GM23338 (cell line): ENCODE measurements around the gene PCDHA9. TPM values are rescaled to one million over a fixed set of nuclear protein-coding genes. Genes with fewer than 3 reads are reported as not detected.

ENCODE experiments used
- ATAC-seq: fragments of 200-7000 bp; cut with Tn5 transposase; 3 replicates; pipeline ENCODE4 v1.9.1; 2020
- DNase-seq: peaks from one replicate; pipeline ENCODE4 v3.0.0-alpha.2; 2015; ENCODE audit warnings: low spot score
- H2AFZ ChIP-seq: fragments of 200-600 bp; sonication (generic); 2 replicates; pipeline ENCODE4 v1.8.0; 2016; ENCODE audit warnings: antibody characterized with exemption, mild to moderate bottlenecking, moderate library complexity
- H3F3A ChIP-seq: fragments of 200-600 bp; sonication (generic); replicated peaks from 2 replicates; pipeline ENCODE4 v1.8.0; 2017; ENCODE audit warnings: antibody characterized with exemption, mixed run types, low read depth
- H3K27ac ChIP-seq: fragments of 200-600 bp; sonication (generic); 2 replicates; pipeline ENCODE4 v1.6.1; 2016; ENCODE audit warnings: low read depth
- H3K27me3 ChIP-seq: fragments of 200-600 bp; sonication (generic); 2 replicates; pipeline ENCODE4 v1.8.0; 2016; ENCODE audit warnings: mild to moderate bottlenecking, mixed run types, moderate library complexity; ENCODE audit not compliant: insufficient read depth
- H3K36me3 ChIP-seq: fragments of 200-600 bp; sonication (generic); 2 replicates; pipeline ENCODE4 v1.8.0; 2016; ENCODE audit warnings: mild to moderate bottlenecking; ENCODE audit not compliant: insufficient read depth
- H3K4me1 ChIP-seq: fragments of 200-600 bp; sonication (generic); 2 replicates; pipeline ENCODE4 v1.8.0; 2016; ENCODE audit warnings: mild to moderate bottlenecking, moderate library complexity; ENCODE audit not compliant: insufficient read depth
- H3K4me2 ChIP-seq: fragments of 200-600 bp; sonication (generic); 2 replicates; pipeline ENCODE4 v1.7.1; 2017; ENCODE audit warnings: mixed run types
- H3K4me3 ChIP-seq: fragments of 200-600 bp; sonication (generic); 2 replicates; pipeline ENCODE4 v1.6.1; 2016; ENCODE audit warnings: mixed run types
- H3K79me2 ChIP-seq: fragments of 200-600 bp; sonication (generic); replicated peaks from 2 replicates; pipeline ENCODE4 v1.8.0; 2017; ENCODE audit warnings: mild to moderate bottlenecking; ENCODE audit not compliant: insufficient read depth
- H3K9me2 ChIP-seq: fragments of 200-600 bp; sonication (generic); 2 replicates; pipeline ENCODE4 v1.8.0; 2017; ENCODE audit not compliant: insufficient read depth
- H4K20me1 ChIP-seq: fragments of 200-600 bp; sonication (generic); replicated peaks from 2 replicates; pipeline ENCODE4 v1.8.0; 2017; ENCODE audit warnings: mild to moderate bottlenecking; ENCODE audit not compliant: insufficient read depth
- H3K27ac Mint-ChIP-seq: 2 replicates; pipeline ENCODE4 v1.8.0; 2020; ENCODE audit warnings: inconsistent platforms, mild to moderate bottlenecking, moderate library complexity, mixed read lengths
- H3K27me3 Mint-ChIP-seq: 3 replicates; pipeline ENCODE4 v1.8.0; 2022; ENCODE audit warnings: low read depth, mild to moderate bottlenecking, moderate library complexity, mixed read lengths, inconsistent platforms; ENCODE audit not compliant: insufficient read depth, poor library complexity
- H3K36me3 Mint-ChIP-seq: 3 replicates; pipeline ENCODE4 v1.8.0; 2021; ENCODE audit warnings: low read depth, mild to moderate bottlenecking, inconsistent platforms, moderate library complexity, mixed read lengths
- H3K4me1 Mint-ChIP-seq: 3 replicates; pipeline ENCODE4 v1.8.0; 2020; ENCODE audit warnings: mild to moderate bottlenecking, inconsistent platforms, mixed read lengths
- H3K4me3 Mint-ChIP-seq: 3 replicates; pipeline ENCODE4 v1.8.0; 2021; ENCODE audit warnings: moderate library complexity, mild to moderate bottlenecking, inconsistent platforms, mixed read lengths
- H3K9me3 Mint-ChIP-seq: 3 replicates; pipeline ENCODE4 v1.8.0; 2020; ENCODE audit warnings: moderate library complexity, mild to moderate bottlenecking, inconsistent platforms, mixed read lengths
- CREB1 ChIP-seq: fragments of 250-450 bp; sonication (Bioruptor Pico); IDR thresholded peaks from 2 replicates; pipeline ENCODE4 v1.5.0; 2020; ENCODE audit warnings: low read depth, mild to moderate bottlenecking, moderate library complexity
- CTCF ChIP-seq, 2 experiments: fragments of 200-600 bp in 1 of 2; sonication (generic) in 1 of 2; conservative IDR thresholded peaks; 2 replicates each; pipeline versions ENCODE4 v1.5.1 to v1.6.1; 2016 to 2017; ENCODE audit warnings: antibody characterized with exemption in 2 of 2, low read depth in 2 of 2, mild to moderate bottlenecking in 2 of 2, moderate library complexity in 1 of 2
- ETS1 ChIP-seq: IDR thresholded peaks from 2 replicates; pipeline ENCODE4 v1.6.1; 2016; ENCODE audit warnings: antibody characterized with exemption
- EZH2 ChIP-seq: fragments of 200-600 bp; sonication (generic); IDR thresholded peaks from one replicate; pipeline ENCODE4 v1.8.0; 2017; ENCODE audit warnings: antibody characterized with exemption, mild to moderate bottlenecking, low read depth; ENCODE audit not compliant: unreplicated experiment
- EZH2phosphoT487 ChIP-seq: fragments of 200-600 bp; sonication (generic); IDR thresholded peaks from one replicate; pipeline ENCODE4 v1.8.1; 2018; ENCODE audit warnings: antibody characterized with exemption; ENCODE audit not compliant: unreplicated experiment
- JUNB ChIP-seq: IDR thresholded peaks from one replicate; pipeline ENCODE4 v1.6.1; 2016; ENCODE audit warnings: antibody characterized with exemption; ENCODE audit not compliant: unreplicated experiment
- NANOG ChIP-seq: IDR thresholded peaks from 2 replicates; pipeline ENCODE4 v1.6.1; 2016; ENCODE audit warnings: antibody characterized with exemption, borderline replicate concordance
- POLR2AphosphoS5 ChIP-seq: IDR thresholded peaks from 2 replicates; pipeline ENCODE4 v1.6.1; 2016; ENCODE audit warnings: antibody characterized with exemption, low read depth
- REST ChIP-seq: IDR thresholded peaks from one replicate; pipeline ENCODE4 v1.6.1; 2018; ENCODE audit warnings: antibody characterized with exemption; ENCODE audit not compliant: unreplicated experiment
- STAT1 ChIP-seq: IDR thresholded peaks from one replicate; pipeline ENCODE4 v1.6.1; 2016; ENCODE audit warnings: antibody characterized with exemption; ENCODE audit not compliant: unreplicated experiment
- ZNF114 ChIP-seq: fragments of 250-450 bp; sonication (Bioruptor Pico); IDR thresholded peaks from 2 replicates; pipeline ENCODE4 v1.5.0; 2020; ENCODE audit warnings: mild to moderate bottlenecking, moderate library complexity
- ZNF331 ChIP-seq: fragments of 250-450 bp; sonication (Bioruptor Pico); IDR thresholded peaks from 2 replicates; pipeline ENCODE4 v1.5.0; 2020; ENCODE audit warnings: low read depth, mild to moderate bottlenecking, moderate library complexity
- ZNF462 ChIP-seq: fragments of 250-450 bp; sonication (Bioruptor Pico); IDR thresholded peaks from 2 replicates; pipeline ENCODE4 v1.5.0; 2020; ENCODE audit warnings: mild to moderate bottlenecking, moderate library complexity
- polyA plus RNA-seq: library from polyadenylated mRNA; unstranded; fragments of >200 nt; fragmentation: Nextera tagmentation; extraction: Ambion mirVana; gene quantifications from 2 replicates; pipeline ENCODE4 v1.2.1, GENCODE V29; 2016
- total RNA-seq: library from RNA; depleted of rRNA; stranded (reverse); fragments of >200 nt; shearing (Covaris generic); gene quantifications from 2 replicates; pipeline ENCODE4 v1.2.3, GENCODE V29; 2014

The PCDHA9 gene
- total and polyA plus RNA-seq, 2 experiments from 2014 or later = 1.6 to 3.3 TPM

GRCh38 chr5:140877262-140877581, 29.0 kb downstream of the PCDHA9 start:
- Histone ChIP-seq H3K4me2 (no peak overlapping the region), H3K9me2 (no peaks in the 10 kb centered on the region), H3K4me1 (peaks cover 15% of the 10 kb centered on the region; the same call in 1 of the 2 replicates), H3K4me3 (no peak overlapping the region), H4K20me1 (peaks cover 9% of the 10 kb centered on the region; the same call in 1 of the 2 replicates), H2AFZ (no peak overlapping the region), H3F3A (no peaks in the 10 kb centered on the region; the same call in 1 of the 2 replicates), H3K36me3 (no peaks in the 10 kb centered on the region; the same call in 1 of the 2 replicates), H3K27me3 (no peaks in the 10 kb centered on the region), H3K79me2 (peaks cover 38% of the 10 kb centered on the region), H3K27ac (no peak overlapping the region)
- H3K27me3 Mint-ChIP-seq = peaks cover 3% of the 10 kb centered on the region
- DNase-seq = no peak
- no peak for ATAC-seq
- H3K9me3 Mint-ChIP-seq = no peaks in the 10 kb centered on the region
- no peak overlapping the region for H3K4me3 Mint-ChIP-seq
- H3K36me3 Mint-ChIP-seq = peaks cover 13% of the 10 kb centered on the region
- H3K27ac Mint-ChIP-seq = no peak overlapping the region
- no peak for TF ChIP-seq ETS1
- TF ChIP-seq EZH2phosphoT487 = no peak
- TF ChIP-seq JUNB = no peak
- TF ChIP-seq ZNF331 (CRISPR knock-in tag) = no peak
- TF ChIP-seq EZH2 = no peak
- TF ChIP-seq REST = no peak
- TF ChIP-seq CTCF (conservative IDR thresholded peaks at IDR 0.05; ENCODE audit: low read depth in 2 of 2) = no peak
- no peak for TF ChIP-seq POLR2AphosphoS5
- no peak for TF ChIP-seq STAT1
- no peak for TF ChIP-seq ZNF462 (CRISPR knock-in tag)
- no peak for TF ChIP-seq CREB1
- TF ChIP-seq NANOG = no peak
- TF ChIP-seq ZNF114 (CRISPR knock-in tag) = no peak
- H3K4me1 Mint-ChIP-seq = peaks cover 17% of the 10 kb centered on the region; the same call in 2 of the 3 replicates
